SW 1271 (cell line): Measurements from ENCODE around the gene ITM2B.
A peak's percentile ranks its signal among the peaks of the same experiment; 100 is the strongest.
"Not testable (repeated sequence)": the region's sequence is repeated elsewhere in the genome, so short reads cannot be mapped to it uniquely, and the experiment has no call there.

Experiments used
- DNase-seq, 2 experiments: peaks; one replicate each; lab custom pipeline; 2025; lab: John Stamatoyannopoulos, UW

ITM2B gene

GRCh38 chr13:48224701-48225100, 8.3 kb upstream of the ITM2B start:
- DNase-seq, result no peak

DNA sequence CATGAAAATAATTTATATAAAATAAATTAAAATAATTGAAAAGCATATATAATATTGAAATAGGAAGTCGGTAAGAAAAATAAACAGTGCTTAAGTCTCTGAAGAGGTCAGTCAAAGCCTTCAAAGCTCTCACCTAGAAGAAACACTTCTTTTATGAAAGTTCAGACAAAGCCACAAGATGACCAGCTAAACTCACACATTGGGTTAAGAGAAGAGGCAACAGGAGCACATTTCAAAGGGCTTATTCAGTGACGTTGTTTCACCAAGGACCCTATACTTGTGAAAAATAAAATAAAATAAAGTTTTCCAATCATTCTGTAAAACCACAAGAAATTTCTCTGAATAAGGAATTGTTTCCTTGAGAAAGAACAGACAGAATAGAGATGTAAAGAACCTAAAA, 2.5 kb upstream of the ITM2B start:
- no peak for DNase-seq

GRCh38 chr13:48231080-48231479, 1.9 kb upstream of the ITM2B start:
- no peak for DNase-seq

DNA sequence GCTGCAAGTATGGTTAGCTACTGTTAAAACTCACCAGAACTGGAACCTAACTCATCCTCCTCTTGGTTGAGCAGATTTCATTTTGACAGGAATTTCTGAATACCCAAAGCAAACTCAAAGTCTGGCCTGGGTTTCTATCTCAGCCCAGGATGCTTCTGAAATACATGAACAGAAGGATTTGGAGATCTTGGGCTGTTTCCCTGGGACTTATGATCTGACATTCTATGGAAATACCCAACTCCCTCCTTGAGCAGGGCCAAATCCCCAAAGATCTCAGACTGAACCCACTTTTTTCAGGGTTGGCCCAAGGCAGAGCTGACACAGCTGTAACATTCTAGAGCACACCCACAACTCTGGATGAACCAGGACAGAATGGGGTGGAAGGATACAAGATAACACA, 1.1 kb upstream of the ITM2B start:
- DNase-seq, result no peak

DNA sequence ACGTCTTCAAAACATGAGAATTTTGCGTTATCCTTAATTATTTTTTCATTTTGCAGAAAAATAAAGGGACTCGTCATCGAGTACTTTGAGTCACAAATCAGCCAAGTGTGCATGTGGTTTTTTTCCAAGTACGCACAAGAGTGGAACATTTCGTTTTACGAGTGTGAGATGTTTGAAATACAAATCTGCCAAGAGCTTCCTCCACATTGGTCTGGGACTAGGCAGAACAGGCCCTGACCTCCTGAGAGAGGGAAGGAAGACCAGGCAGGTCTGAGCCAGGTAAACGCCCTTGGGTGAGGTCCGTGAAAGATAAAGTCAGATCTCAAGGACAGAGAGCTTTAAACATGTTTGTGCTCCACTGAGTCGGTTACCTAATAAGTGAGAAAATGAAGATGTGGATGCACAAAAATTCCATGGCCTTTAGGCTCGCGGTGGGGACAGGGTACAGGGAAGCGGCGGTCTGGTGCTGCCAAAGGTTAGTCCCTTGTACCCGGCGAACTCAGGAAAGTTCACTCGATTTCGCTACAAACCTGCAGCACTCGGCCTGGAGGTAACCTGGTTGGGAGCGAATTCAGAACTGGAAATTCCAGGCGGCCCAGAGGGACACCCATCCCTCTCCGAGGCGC, 473 bp upstream of the ITM2B start:
- peak in 1 of 2 experiments; percentile 38 for DNase-seq

- DNase-seq, result no peak
These were observed 983 bp downstream of the ITM2B start for GRCh38 chr13:48233889-48234488.

- DNase-seq, result no peak
These were observed 1.7 kb downstream of the ITM2B start for GRCh38 chr13:48234566-48235340.

- peak in 1 of 2 experiments; percentile 43 for DNase-seq
These were observed 2.5 kb downstream of the ITM2B start for GRCh38 chr13:48235341-48236135.

- DNase-seq, result no peak
These were observed 3.7 kb downstream of the ITM2B start for GRCh38 chr13:48236528-48237353.

DNA sequence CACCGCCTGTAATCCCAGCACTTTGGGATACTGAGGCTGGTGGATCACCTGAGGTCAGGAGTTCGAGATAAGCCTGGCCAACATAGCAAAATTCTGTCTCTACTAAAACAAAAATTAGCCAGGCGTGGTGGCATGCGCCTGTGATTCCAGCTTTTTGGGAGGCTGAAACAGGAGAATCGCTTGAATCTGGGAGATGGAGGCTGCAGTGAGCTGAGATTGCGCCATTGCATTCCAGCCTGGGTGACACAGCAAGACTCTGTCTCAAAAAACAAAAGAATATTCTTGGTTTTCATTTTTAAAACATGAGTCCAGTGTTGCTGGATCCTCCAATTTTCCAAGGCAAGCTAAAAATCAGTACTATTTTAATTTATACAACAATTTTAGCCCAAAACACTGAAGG, 6.4 kb downstream of the ITM2B start:
- not testable (repeated sequence) for DNase-seq

- no peak for DNase-seq
These were observed 8.6 kb downstream of the ITM2B start for GRCh38 chr13:48241651-48242050.

DNA sequence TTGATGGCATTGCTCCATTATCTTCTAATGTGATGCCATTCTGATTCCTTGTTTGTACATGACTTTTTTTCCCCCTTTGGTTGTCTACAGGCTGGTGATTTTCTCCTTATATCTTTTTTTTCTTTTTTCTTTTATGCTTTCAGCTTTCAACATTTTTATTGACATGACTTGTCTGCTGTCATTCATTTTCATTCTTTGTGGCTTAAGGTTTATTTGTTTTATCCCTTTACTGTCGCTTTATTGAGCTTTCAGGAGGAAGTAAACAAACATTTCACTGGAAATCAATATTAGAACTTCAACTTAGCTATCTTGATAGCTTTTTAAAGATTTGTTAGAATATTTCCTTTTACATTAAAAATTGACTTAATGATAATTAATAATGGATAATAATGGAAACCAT, 9.7 kb downstream of the ITM2B start:
- no peak for DNase-seq

- no peak for DNase-seq
These were observed 11.2 kb downstream of the ITM2B start for GRCh38 chr13:48244159-48244558.

DNA sequence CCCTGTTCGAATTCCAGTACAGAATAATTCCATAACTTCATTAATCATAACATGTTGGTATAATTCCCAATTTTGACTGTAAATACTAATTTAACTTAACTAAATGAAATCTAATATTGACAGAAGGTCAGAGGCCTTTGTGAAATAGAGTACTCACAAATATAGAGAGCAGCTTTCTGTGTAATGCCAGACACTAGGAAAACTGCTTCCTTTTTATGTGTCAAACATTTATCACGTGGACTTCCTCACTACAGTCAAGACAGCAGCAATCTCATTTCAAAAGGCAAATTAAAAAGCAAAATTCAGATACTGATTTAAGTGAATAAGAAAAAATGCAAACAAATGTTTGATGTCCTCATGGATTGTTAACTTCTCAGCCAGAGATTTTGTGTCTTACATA, 13.1 kb downstream of the ITM2B start:
- no peak for DNase-seq

DNA sequence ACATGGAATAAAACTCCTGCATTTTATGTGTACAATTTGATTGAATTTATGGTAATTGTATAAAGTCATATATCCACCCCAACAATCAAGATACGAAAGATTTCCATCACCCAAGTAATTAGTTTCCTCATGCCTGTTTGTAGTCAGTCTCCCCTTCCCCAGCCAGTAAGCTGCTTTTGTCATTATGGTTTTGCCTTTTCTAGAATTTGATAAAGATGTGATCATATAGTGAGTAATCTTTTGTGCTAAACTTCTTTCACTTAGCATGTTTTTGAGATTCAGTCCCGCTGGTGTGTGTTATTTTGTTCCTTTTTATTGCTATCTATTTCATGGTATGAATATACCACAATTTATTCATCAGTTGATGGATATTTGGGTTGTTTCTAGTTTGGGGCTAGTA, 16.0 kb downstream of the ITM2B start:
- no peak for DNase-seq

DNA sequence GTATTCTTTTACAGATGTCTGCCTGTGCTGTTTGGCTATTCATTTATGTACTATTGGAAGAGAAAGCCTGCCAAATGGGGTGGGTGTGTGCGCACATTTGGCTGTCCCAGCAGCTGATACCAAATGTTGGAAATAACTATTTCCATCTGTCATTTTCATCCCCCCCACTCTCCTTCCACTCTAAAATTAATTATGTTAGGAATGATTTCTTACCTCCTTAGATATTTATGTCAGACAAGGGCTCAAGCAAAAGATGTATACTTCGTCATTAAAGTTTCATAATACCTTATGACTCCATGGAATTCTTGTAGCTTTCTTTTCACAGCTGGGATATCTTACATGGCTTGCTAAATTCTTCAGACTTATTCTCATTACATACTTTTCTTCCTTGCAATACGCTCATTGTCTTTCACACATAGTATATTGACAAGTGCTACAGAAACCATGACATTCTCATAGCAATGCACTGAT, 18.6 kb downstream of the ITM2B start:
- no peak for DNase-seq

DNA sequence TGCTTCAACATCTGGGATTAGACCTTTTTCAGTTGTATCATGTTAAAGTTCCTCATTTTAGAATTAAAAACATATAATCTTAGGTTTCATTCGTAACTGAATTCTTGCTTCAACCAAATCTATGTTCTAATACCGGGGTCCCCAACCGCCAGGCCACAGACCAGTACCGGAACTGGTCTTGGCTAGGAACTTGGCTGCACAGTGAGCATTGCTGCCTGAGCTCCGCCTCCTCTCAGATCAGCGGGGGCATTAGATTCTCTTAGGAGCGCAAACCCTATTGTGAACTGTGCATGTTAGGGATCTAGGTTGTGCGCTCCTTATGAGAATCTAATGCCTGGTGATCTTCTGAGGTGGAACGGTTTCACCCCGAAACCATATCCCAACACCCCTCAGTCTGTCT, 19.2 kb downstream of the ITM2B start:
- no peak for DNase-seq

DNA sequence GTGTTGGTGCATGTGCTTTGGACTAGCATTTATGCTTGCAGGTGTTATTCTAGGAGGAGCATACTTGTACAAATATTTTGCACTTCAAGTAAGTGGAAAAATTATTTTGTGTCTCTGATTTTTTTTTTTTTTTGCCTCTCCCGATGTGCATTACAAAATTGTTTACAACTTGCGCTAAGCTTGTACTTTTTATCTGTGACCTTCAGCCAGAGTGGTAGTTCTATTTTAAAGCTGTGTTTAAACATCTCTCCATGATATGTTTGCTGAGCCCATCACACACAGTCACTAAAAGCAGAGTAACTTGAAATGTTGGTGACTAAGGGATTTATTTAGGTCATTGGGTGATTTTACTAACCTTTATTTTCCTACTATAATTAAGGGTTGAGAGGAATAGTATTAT, 20.8 kb downstream of the ITM2B start:
- DNase-seq, result no peak

GRCh38 chr13:48255090-48255489, 22.1 kb downstream of the ITM2B start:
- no peak for DNase-seq

- DNase-seq, result no peak
These were observed 22.9 kb downstream of the ITM2B start for GRCh38 chr13:48255954-48256353.

GRCh38 chr13:48258002-48258401, 25.0 kb downstream of the ITM2B start:
- no peak for DNase-seq

GRCh38 chr13:48258430-48258829, 25.4 kb downstream of the ITM2B start:
- no peak for DNase-seq
